H1 (cell line): ENCODE data around the gene NAP1L1. TPM values are rescaled to one million over a fixed set of nuclear protein-coding genes. Genes with fewer than 3 reads are reported as not detected.

Experiments used
- CTCF ChIA-PET: fragments of 300-600 bp; sonication (Branson Sonifier 250); formaldehyde crosslinking; loops from one replicate; lab custom pipeline; 2021; ENCODE audit not compliant: partially characterized antibody; lab: Charles Lee
- POLR2A ChIA-PET: fragments of 300-600 bp; sonication (Branson Sonifier 250); formaldehyde crosslinking; loops from one replicate; lab custom pipeline; 2021; ENCODE audit warnings: inconsistent platforms; ENCODE audit not compliant: partially characterized antibody; lab: Charles Lee
- DNase-seq, 2 experiments: peaks; one replicate each; pipeline versions ENCODE4 v3.0.0 to v3.0.0-alpha.2; 2010 to 2022; ENCODE audit warnings: low spot score in 2 of 2, low read depth in 1 of 2, mixed read lengths in 1 of 2
- FAIRE-seq: peaks from 2 replicates; lab custom pipeline; 2011; peaks lifted over from hg19 to GRCh38; lab: Jason Lieb, UNC
- H2AFZ ChIP-seq: 2 replicates; pipeline ENCODE4 v1.8.1; 2012; ENCODE audit warnings: low read length, inconsistent platforms
- H2AK5ac ChIP-seq: 2 replicates; pipeline ENCODE4 v1.6.1; 2013; ENCODE audit warnings: low read depth, low read length
- H2BK120ac ChIP-seq: replicated peaks from 2 replicates; pipeline ENCODE3; 2013; ENCODE audit warnings: low read depth, low read length, inconsistent platforms
- H2BK12ac ChIP-seq: 2 replicates; pipeline ENCODE4 v1.6.1; 2013; ENCODE audit warnings: low read depth, low read length
- H2BK15ac ChIP-seq: 2 replicates; pipeline ENCODE4 v1.6.1; 2013; ENCODE audit warnings: low read length
- H2BK20ac ChIP-seq: 2 replicates; pipeline ENCODE4 v1.6.1; 2013; ENCODE audit warnings: low read length
- H2BK5ac ChIP-seq: 2 replicates; pipeline ENCODE4 v1.6.1; 2013; ENCODE audit warnings: low read depth, low read length
- H3K14ac ChIP-seq: 2 replicates; pipeline ENCODE4 v1.6.1; 2013; ENCODE audit warnings: inconsistent platforms; ENCODE audit not compliant: insufficient read length
- H3K18ac ChIP-seq: 2 replicates; pipeline ENCODE4 v1.6.1; 2013; ENCODE audit warnings: low read length; ENCODE audit errors: extremely low read depth
- H3K23ac ChIP-seq: 2 replicates; pipeline ENCODE4 v1.6.1; 2013; ENCODE audit warnings: inconsistent platforms; ENCODE audit not compliant: insufficient read length
- H3K23me2 ChIP-seq: 2 replicates; pipeline ENCODE4 v1.6.1; 2013; ENCODE audit warnings: low read depth, low read length
- H3K27ac ChIP-seq: 2 replicates; pipeline ENCODE4 v1.6.1; 2011; ENCODE audit warnings: low read depth, low read length, inconsistent platforms
- H3K27me3 ChIP-seq, 4 experiments: replicated peaks in 1 of 4; 1 replicate in 1 of 4; 2 replicates in 3 of 4; pipeline versions ENCODE4 v1.6.1 to v1.8.1; 2011 to 2013; ENCODE audit warnings: low read length in 3 of 4, mild to moderate bottlenecking in 3 of 4, inconsistent platforms in 2 of 4, mixed read lengths in 2 of 4, moderate library complexity in 1 of 4; ENCODE audit not compliant: control insufficient read depth in 3 of 4, insufficient read depth in 3 of 4; ENCODE audit errors: extremely low read depth in 1 of 4
- H3K36me3 ChIP-seq, 4 experiments: 2 replicates each; pipeline versions ENCODE4 v1.6.1 to v1.8.1; 2011 to 2013; ENCODE audit warnings: mild to moderate bottlenecking in 4 of 4, low read length in 3 of 4, moderate library complexity in 2 of 4, control low read depth in 1 of 4, inconsistent platforms in 1 of 4; ENCODE audit not compliant: insufficient read depth in 4 of 4, control insufficient read depth in 2 of 4
- H3K4ac ChIP-seq: replicated peaks from 2 replicates; pipeline ENCODE3; 2013; ENCODE audit warnings: low read length, low read depth, mixed read lengths, inconsistent platforms; ENCODE audit not compliant: insufficient read length
- H3K4me1 ChIP-seq, 4 experiments: replicated peaks in 1 of 4; 1 replicate in 1 of 4; 2 replicates in 3 of 4; pipeline versions ENCODE4 v1.6.1 to v1.8.1; 2011 to 2013; ENCODE audit warnings: low read length in 3 of 4, inconsistent platforms in 2 of 4, mixed read lengths in 1 of 4; ENCODE audit not compliant: insufficient read depth in 4 of 4, control insufficient read depth in 3 of 4
- H3K4me2 ChIP-seq, 2 experiments: 2 replicates each; pipeline versions ENCODE4 v1.6.1 to v1.8.1; 2011 to 2013; ENCODE audit warnings: low read depth in 2 of 2, low read length in 2 of 2, control low read depth in 1 of 2, inconsistent platforms in 1 of 2, mild to moderate bottlenecking in 1 of 2; ENCODE audit not compliant: insufficient read depth in 1 of 2
- H3K4me3 ChIP-seq, 4 experiments: fragments of 200-600, 300-600 bp in 1 of 4; sonication (generic), shearing (Covaris generic), sonication (Bioruptor Twin) in 1 of 4; 2 replicates each; pipeline versions ENCODE4 v1.5.1 to v1.8.1; 2011 to 2016; ENCODE audit warnings: low read length in 4 of 4, low read depth in 3 of 4, control low read depth in 2 of 4, inconsistent platforms in 2 of 4, mild to moderate bottlenecking in 2 of 4, mixed read lengths in 1 of 4, moderate library complexity in 1 of 4; ENCODE audit not compliant: insufficient read depth in 2 of 4; ENCODE audit errors: extremely low read depth in 1 of 4
- H3K56ac ChIP-seq: replicated peaks from 2 replicates; pipeline ENCODE3; 2013; ENCODE audit warnings: low read depth, mild to moderate bottlenecking, mixed read lengths, low read length, inconsistent platforms; ENCODE audit not compliant: insufficient read length
- H3K79me1 ChIP-seq: 2 replicates; pipeline ENCODE4 v1.6.1; 2013; ENCODE audit warnings: low read depth, low read length, control low read depth
- H3K79me2 ChIP-seq, 2 experiments: 2 replicates each; pipeline versions ENCODE4 v1.6.1 to v1.8.1; 2012 to 2013; ENCODE audit warnings: low read length in 2 of 2, mild to moderate bottlenecking in 2 of 2, inconsistent platforms in 1 of 2; ENCODE audit not compliant: insufficient read depth in 2 of 2, control insufficient read depth in 1 of 2
- H3K9ac ChIP-seq, 4 experiments: replicated peaks in 1 of 4; 1 replicate in 1 of 4; 2 replicates in 3 of 4; pipeline versions ENCODE4 v1.6.1 to v1.8.1; 2011 to 2013; ENCODE audit warnings: low read depth in 3 of 4, low read length in 3 of 4, control low read depth in 2 of 4, mild to moderate bottlenecking in 2 of 4, moderate library complexity in 2 of 4, inconsistent platforms in 1 of 4; ENCODE audit errors: extremely low read depth in 1 of 4
- H3K9me3 ChIP-seq, 2 experiments: 2 replicates each; pipeline versions ENCODE4 v1.6.1 to v1.8.1; 2012 to 2013; ENCODE audit warnings: mild to moderate bottlenecking in 2 of 2, moderate library complexity in 2 of 2, control low read depth in 1 of 2, inconsistent platforms in 1 of 2, low read depth in 1 of 2, low read length in 1 of 2, mixed read lengths in 1 of 2; ENCODE audit not compliant: insufficient read depth in 2 of 2
- H4K20me1 ChIP-seq, 2 experiments: replicated peaks in 1 of 2; 2 replicates each; pipeline versions ENCODE3 to v1.8.1; 2011 to 2013; ENCODE audit warnings: inconsistent platforms in 2 of 2, low read length in 2 of 2, mild to moderate bottlenecking in 1 of 2; ENCODE audit not compliant: insufficient read depth in 2 of 2, control insufficient read depth in 1 of 2
- H4K5ac ChIP-seq: 2 replicates; pipeline ENCODE4 v1.6.1; 2013; ENCODE audit warnings: low read length, low read depth, mixed read lengths, inconsistent platforms; ENCODE audit not compliant: insufficient read length
- H4K8ac ChIP-seq: 2 replicates; pipeline ENCODE4 v1.8.0; 2013; ENCODE audit warnings: mild to moderate bottlenecking, moderate library complexity, low read length, inconsistent platforms; ENCODE audit not compliant: insufficient read depth; ENCODE audit errors: extremely low read depth
- H4K91ac ChIP-seq: replicated peaks from 2 replicates; pipeline ENCODE3; 2013; ENCODE audit warnings: low read length, mixed read lengths, inconsistent platforms; ENCODE audit not compliant: insufficient read length
- CBX8 ChIP-seq: fragments of 300-800, 300-1000 bp; sonication (generic); IDR thresholded peaks from 2 replicates; pipeline ENCODE4 v1.7.1; 2016; ENCODE audit warnings: low read depth, low read length, borderline replicate concordance
- HDAC2 ChIP-seq, 2 experiments: fragments of 300-600 bp in 1 of 2; sonication (generic) in 1 of 2; IDR thresholded peaks; 2 replicates each; pipeline ENCODE4 v1.6.1; 2011 to 2012; ENCODE audit warnings: low read depth in 2 of 2, low read length in 2 of 2, mild to moderate bottlenecking in 2 of 2, moderate library complexity in 2 of 2, borderline replicate concordance in 1 of 2, inconsistent platforms in 1 of 2
- JUN ChIP-seq: IDR thresholded peaks from 2 replicates; pipeline ENCODE4 v1.6.1; 2011; ENCODE audit warnings: low read depth, mild to moderate bottlenecking, improper control_type of control experiment, low read length
- NRF1 ChIP-seq: IDR thresholded peaks from 2 replicates; pipeline ENCODE4 v1.6.1; 2011; ENCODE audit warnings: mild to moderate bottlenecking, low read depth, low read length, improper control_type of control experiment
- SIX5 ChIP-seq: IDR thresholded peaks from 2 replicates; pipeline ENCODE4 v1.6.1; 2011; ENCODE audit warnings: mild to moderate bottlenecking, low read depth, low read length
- SP2 ChIP-seq: IDR thresholded peaks from 2 replicates; pipeline ENCODE4 v1.6.1; 2012; ENCODE audit warnings: mild to moderate bottlenecking, low read length, inconsistent platforms
- TAF7 ChIP-seq: optimal IDR thresholded peaks from 2 replicates; pipeline ENCODE3; 2011; ENCODE audit warnings: low read depth, mild to moderate bottlenecking, inconsistent platforms, low read length, moderate library complexity, borderline replicate concordance
- TBP ChIP-seq: IDR thresholded peaks from 2 replicates; pipeline ENCODE4 v1.6.1; 2011; ENCODE audit warnings: low read depth, low read length, improper control_type of control experiment
- WGBS, 2 experiments: shearing (Covaris generic) in 1 of 2; methylation state at CpG; one replicate each; pipeline versions ENCODE4 v1.1.6 to v1.1.7; 2013 to 2015; ENCODE audit warnings: low lambda C conversion rate in 2 of 2, mixed read lengths in 2 of 2, inconsistent platforms in 1 of 2, low coverage in 1 of 2, missing lambda C conversion rate in 1 of 2; ENCODE audit not compliant: insufficient replicate concordance in 2 of 2, insufficient coverage in 1 of 2, insufficient read length in 1 of 2; ENCODE audit errors: extremely low coverage in 1 of 2, missing lambda C conversion rate in 1 of 2; 5-methylcytosine and 5-hydroxymethylcytosine counted together
- polyA plus RNA-seq, 7 experiments: library from polyadenylated mRNA; depleted of rRNA in 3 of 7; stranded (reverse) in 5 of 7; unstranded in 2 of 7; fragments of >200 nt in 5 of 7; fragments of 200-250 nt in 2 of 7; gene quantifications; 1 replicate in 5 of 7; 2 replicates in 1 of 7; 4 replicates in 1 of 7; pipeline versions ENCODE4 v1.2.1 to v1.2.3, GENCODE V29; 2011 to 2013; ENCODE audit warnings: missing spikeins in 2 of 7, mixed read lengths in 2 of 7
- total RNA-seq: library from RNA; stranded (reverse); fragmentation: NEBNext Ultra II Directional; extraction: Animal tissue kit (Norgen Biotek cat#: 25700); gene quantifications from 2 replicates; pipeline ENCODE4 v1.2.1, GENCODE V29; 2021

The NAP1L1 gene
- total and polyA plus RNA-seq, 2 of the 8 experiments (the other 6 are each of a cell fraction or from before 2014, with no cell fraction given): 202 to 1,159 TPM

DNA sequence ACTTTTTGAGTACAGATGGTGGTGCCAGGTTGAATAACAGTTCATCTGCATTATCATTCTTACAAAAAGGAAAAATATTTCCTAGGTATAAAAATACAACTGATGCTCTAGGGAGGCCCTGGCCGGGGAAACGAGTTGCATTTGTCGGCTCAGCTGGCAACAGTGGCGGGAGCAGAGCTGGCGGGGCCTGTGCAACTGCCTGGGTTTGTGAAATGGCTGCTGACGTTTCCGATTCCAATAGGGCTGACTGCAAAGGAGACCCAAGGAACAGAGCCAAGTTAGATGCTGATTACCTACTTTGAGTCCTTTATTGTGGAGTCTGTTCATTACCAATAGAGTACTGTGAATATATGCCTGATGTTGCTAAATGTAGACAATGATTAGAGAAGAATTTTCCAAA lies 27.2 kb downstream of the NAP1L1 start:
- Histone ChIP-seq H3K4me1 (peaks cover 0 to 10% (median 9%) of the 10 kb centered on the region in 4 experiments; a peak in 4 of 7 replicates), H4K20me1 (peaks cover 5 to 9% of the 10 kb centered on the region in 2 experiments), H2BK12ac (no peak overlapping the region), H2AK5ac (no peak overlapping the region), H3K27me3 (no peaks in the 10 kb centered on the region), H2BK120ac (no peak overlapping the region), H3K4me2 (no peak overlapping the region), H3K4ac (no peak overlapping the region), H4K91ac (no peak overlapping the region), H2BK15ac (no peak overlapping the region), H3K79me2 (peaks cover 0 to 56% of the 10 kb centered on the region in 2 experiments; a peak in 2 of 4 replicates), H3K36me3 (peaks cover 7 to 96% (median 47%) of the 10 kb centered on the region in 4 experiments), H3K9me3 (no peaks in the 10 kb centered on the region), H3K9ac (no peak overlapping the region), H3K23ac (no peak overlapping the region), H3K56ac (no peak overlapping the region), H3K23me2 (no peaks in the 10 kb centered on the region), H3K79me1 (peaks cover 2% of the 10 kb centered on the region; the same call in 1 of the 2 replicates), H3K18ac (no peak overlapping the region), H2BK20ac (no peak overlapping the region), H2AFZ (no peak overlapping the region), H3K14ac (no peak overlapping the region), H2BK5ac (no peak overlapping the region), H4K8ac (no peak overlapping the region), H4K5ac (no peak overlapping the region), H3K27ac (no peak overlapping the region), H3K4me3 (no peak overlapping the region)
- FAIRE-seq (no peak), DNase-seq (no peak)
- POLR2A ChIA-PET: interaction anchor here (1.6 kb wide), 1 partner anchor 10 kb away, joined by 4 read pairs; no protein-coding TSS in a partner anchor
- WGBS, 2 experiments: 97% methylated on average over 7 of the region's 7 CpGs; no CpG with 5 or more reads in 1 of the 2 experiments
- CTCF ChIA-PET: interaction anchor here (1.8 kb wide), 1 partner anchor 102 kb away, joined by 3 read pairs; no protein-coding TSS in a partner anchor
- TF ChIP-seq TAF7: no peak
- TF ChIP-seq SP2: no peak
- no peak for TF ChIP-seq TBP
- TF ChIP-seq CBX8: no peak
- TF ChIP-seq SIX5: no peak
- no peak for TF ChIP-seq HDAC2 (IDR thresholded peaks at IDR 0.05; ENCODE audit: borderline replicate concordance in 1 of 2, low read depth in 2 of 2, low read length in 2 of 2)
- no peak for TF ChIP-seq NRF1
- TF ChIP-seq JUN: no peak
